Suprapubic skin (tissue), 4 donors: ENCODE data around the gene RABGAP1. TPM values are rescaled to one million over a fixed set of nuclear protein-coding genes. Genes with fewer than 3 reads are reported as not detected.

Source experiments
- DNase-seq, 2 donors: peaks; one replicate each; pipeline ENCODE4 v3.0.0-alpha.2; 2019; ENCODE audit warnings: low spot score in 2 of 2
- H3K27ac ChIP-seq: fragments of 200-600 bp; sonication (generic); one replicate; pipeline ENCODE4 v1.5.1; 2019
- H3K27me3 ChIP-seq: fragments of 200-600 bp; sonication (generic); one replicate; pipeline ENCODE4 v1.5.1; 2019
- H3K36me3 ChIP-seq: fragments of 200-600 bp; sonication (generic); one replicate; pipeline ENCODE4 v1.5.1; 2019
- H3K4me1 ChIP-seq: fragments of 200-600 bp; sonication (generic); one replicate; pipeline ENCODE4 v1.5.1; 2019
- H3K4me3 ChIP-seq: fragments of 200-600 bp; sonication (generic); one replicate; pipeline ENCODE4 v1.5.1; 2019; ENCODE audit warnings: mild to moderate bottlenecking
- H3K9me3 ChIP-seq: fragments of 200-600 bp; sonication (generic); one replicate; pipeline ENCODE4 v1.5.1; 2019
- EP300 ChIP-seq: sonication (generic); formaldehyde crosslinking; IDR thresholded peaks from one replicate; pipeline ENCODE4 v1.6.1; 2017; ENCODE audit warnings: antibody characterized with exemption
- POLR2A ChIP-seq, 2 donors: fragments of 450-650 bp; IDR thresholded peaks; one replicate each; pipeline ENCODE4 v1.6.1; 2017; ENCODE audit warnings: antibody characterized with exemption in 2 of 2, mild to moderate bottlenecking in 2 of 2, moderate library complexity in 2 of 2
- POLR2AphosphoS5 ChIP-seq, 3 donors: sonication (generic); formaldehyde crosslinking; IDR thresholded peaks; one replicate each; pipeline ENCODE4 v1.6.1; 2017; ENCODE audit warnings: antibody characterized with exemption in 3 of 3
- WGBS: methylation state at CpG from one replicate; pipeline ENCODE4 v1.1.5; 2018; 5-methylcytosine and 5-hydroxymethylcytosine counted together
- total RNA-seq, 4 donors: library from RNA; depleted of rRNA; stranded (reverse); fragments of >200 nt; gene quantifications; one replicate each; pipeline ENCODE4 v1.1.0, GENCODE V29; 2016
- TF ChIP-seq, protein P1 (sequence below), 2 donors: fragments of 200-600 bp in 1 of 2; fragments of 450-650 bp in 1 of 2; sonication (generic) in 1 of 2; IDR thresholded peaks; one replicate each; pipeline ENCODE4 v1.5.1; 2016 to 2019; ENCODE audit warnings: antibody characterized with exemption in 2 of 2, mild to moderate bottlenecking in 1 of 2, moderate library complexity in 1 of 2

RABGAP1 gene
- total RNA-seq, 4 donors from 2014 or later, result 31.4 to 115 (median 64.4) TPM

GRCh38 chr9:122955961-122956360 is 15.1 kb downstream of the RABGAP1 start:
- DNase-seq, result no peak
- no peak for TF ChIP-seq POLR2A (IDR thresholded peaks at IDR 0.05)
- no peak for TF ChIP-seq POLR2AphosphoS5 (IDR thresholded peaks at IDR 0.05)
- no peak for TF ChIP-seq EP300
- TF ChIP-seq, protein P1, sequence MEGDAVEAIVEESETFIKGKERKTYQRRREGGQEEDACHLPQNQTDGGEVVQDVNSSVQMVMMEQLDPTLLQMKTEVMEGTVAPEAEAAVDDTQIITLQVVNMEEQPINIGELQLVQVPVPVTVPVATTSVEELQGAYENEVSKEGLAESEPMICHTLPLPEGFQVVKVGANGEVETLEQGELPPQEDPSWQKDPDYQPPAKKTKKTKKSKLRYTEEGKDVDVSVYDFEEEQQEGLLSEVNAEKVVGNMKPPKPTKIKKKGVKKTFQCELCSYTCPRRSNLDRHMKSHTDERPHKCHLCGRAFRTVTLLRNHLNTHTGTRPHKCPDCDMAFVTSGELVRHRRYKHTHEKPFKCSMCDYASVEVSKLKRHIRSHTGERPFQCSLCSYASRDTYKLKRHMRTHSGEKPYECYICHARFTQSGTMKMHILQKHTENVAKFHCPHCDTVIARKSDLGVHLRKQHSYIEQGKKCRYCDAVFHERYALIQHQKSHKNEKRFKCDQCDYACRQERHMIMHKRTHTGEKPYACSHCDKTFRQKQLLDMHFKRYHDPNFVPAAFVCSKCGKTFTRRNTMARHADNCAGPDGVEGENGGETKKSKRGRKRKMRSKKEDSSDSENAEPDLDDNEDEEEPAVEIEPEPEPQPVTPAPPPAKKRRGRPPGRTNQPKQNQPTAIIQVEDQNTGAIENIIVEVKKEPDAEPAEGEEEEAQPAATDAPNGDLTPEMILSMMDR (IDR thresholded peaks at IDR 0.05), result no peak
- Histone ChIP-seq H3K4me1 (peaks cover 16% of the 10 kb centered on the region), H3K27ac (no peak overlapping the region), H3K9me3 (no peaks in the 10 kb centered on the region), H3K36me3 (peaks cover 17% of the 10 kb centered on the region), H3K27me3 (no peaks in the 10 kb centered on the region), H3K4me3 (no peak overlapping the region)

DNA sequence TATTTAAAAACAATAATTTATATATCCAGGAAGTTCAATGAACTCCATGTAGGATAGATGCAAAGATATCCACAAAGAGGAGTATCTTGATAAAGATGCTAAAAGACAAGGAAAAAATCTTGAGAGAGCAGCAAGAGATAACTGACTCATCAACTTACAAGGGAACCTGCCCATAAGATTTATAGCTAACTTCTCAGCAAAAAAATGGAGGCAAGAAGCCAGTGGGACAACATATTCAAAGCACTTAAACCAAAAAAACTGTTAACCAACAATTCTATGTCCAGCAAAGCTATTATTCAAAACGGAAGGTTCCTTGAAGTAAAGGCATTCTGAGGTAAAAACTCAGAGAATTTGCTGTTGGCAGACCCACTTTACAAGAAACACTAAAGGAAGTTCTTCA is 20.3 kb downstream of the RABGAP1 start:
- no peaks in the 10 kb centered on the region for H3K9me3 ChIP-seq
- 97% methylated on average over 1 of the region's 1 CpG for WGBS
- no peak for DNase-seq
- H3K27me3 ChIP-seq, result no peaks in the 10 kb centered on the region
- no peaks in the 10 kb centered on the region for H3K4me1 ChIP-seq
- H3K27ac ChIP-seq, result no peak overlapping the region
- H3K4me3 ChIP-seq, result no peak overlapping the region
- peaks cover 28% of the 10 kb centered on the region for H3K36me3 ChIP-seq
- TF ChIP-seq POLR2A (IDR thresholded peaks at IDR 0.05), result no peak
- TF ChIP-seq POLR2AphosphoS5 (IDR thresholded peaks at IDR 0.05), result no peak
- TF ChIP-seq, protein P1 (IDR thresholded peaks at IDR 0.05), result no peak
- no peak for TF ChIP-seq EP300

DNA sequence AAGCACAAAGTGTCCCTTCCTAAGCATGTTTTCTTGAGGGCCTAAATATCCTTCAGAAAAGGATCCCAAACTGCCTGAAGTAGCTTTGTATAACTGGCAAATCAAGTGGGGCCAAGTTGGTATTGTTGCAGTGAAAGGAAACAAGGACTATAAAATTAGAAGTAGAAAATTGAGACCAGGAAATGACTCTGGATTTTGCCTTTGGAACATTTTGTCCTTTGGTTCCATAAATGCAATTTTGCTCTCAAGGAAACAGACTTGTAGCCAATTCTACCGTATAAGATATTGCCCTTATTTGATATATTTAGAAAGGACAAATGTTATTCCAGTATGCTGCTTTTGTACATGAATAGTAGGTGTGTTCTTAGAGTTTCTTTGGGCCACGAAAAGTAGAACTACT is 34.4 kb downstream of the RABGAP1 start:
- no peak for DNase-seq
- H3K4me3 ChIP-seq, result no peak overlapping the region
- no peak for TF ChIP-seq POLR2A (IDR thresholded peaks at IDR 0.05)
- TF ChIP-seq, protein P1 (IDR thresholded peaks at IDR 0.05), result no peak
- no peak for TF ChIP-seq EP300
- TF ChIP-seq POLR2AphosphoS5 (IDR thresholded peaks at IDR 0.05), result no peak
- H3K27ac ChIP-seq, result peak overlapping the region; percentile 48
- peaks cover 24% of the 10 kb centered on the region for H3K36me3 ChIP-seq
- no peaks in the 10 kb centered on the region for H3K27me3 ChIP-seq
- 54% methylated on average over 2 of the region's 2 CpGs for WGBS
- no peaks in the 10 kb centered on the region for H3K9me3 ChIP-seq
- peaks cover 7% of the 10 kb centered on the region for H3K4me1 ChIP-seq

GRCh38 chr9:122978601-122979000 is 37.8 kb downstream of the RABGAP1 start:
- H3K27ac ChIP-seq, result no peak overlapping the region
- TF ChIP-seq POLR2AphosphoS5 (IDR thresholded peaks at IDR 0.05), result no peak
- TF ChIP-seq, protein P1 (IDR thresholded peaks at IDR 0.05), result no peak
- no peak for TF ChIP-seq POLR2A (IDR thresholded peaks at IDR 0.05)
- no peak for TF ChIP-seq EP300
- H3K27me3 ChIP-seq, result no peaks in the 10 kb centered on the region
- peaks cover 16% of the 10 kb centered on the region for H3K36me3 ChIP-seq
- no peaks in the 10 kb centered on the region for H3K9me3 ChIP-seq
- WGBS, result 92% methylated on average over 2 of the region's 2 CpGs
- no peak overlapping the region for H3K4me3 ChIP-seq
- no peak for DNase-seq
- H3K4me1 ChIP-seq, result peaks cover 7% of the 10 kb centered on the region

GRCh38 chr9:122986010-122986409 is 45.2 kb downstream of the RABGAP1 start:
- 80% methylated on average over 5 of the region's 5 CpGs for WGBS
- no peak for DNase-seq

More at GRCh38 chr9:122986010-122986409, 45.2 kb downstream of the RABGAP1 start:
- no peaks in the 10 kb centered on the region for H3K27me3 ChIP-seq
- no peaks in the 10 kb centered on the region for H3K4me1 ChIP-seq
- no peak overlapping the region for H3K27ac ChIP-seq
- TF ChIP-seq EP300 (no peak), POLR2AphosphoS5 (IDR thresholded peaks at IDR 0.05) (no peak), POLR2A (IDR thresholded peaks at IDR 0.05) (no peak)
- TF ChIP-seq, protein P1 (IDR thresholded peaks at IDR 0.05), result no peak
- H3K4me3 ChIP-seq, result no peak overlapping the region
- H3K9me3 ChIP-seq, result no peaks in the 10 kb centered on the region
- H3K36me3 ChIP-seq, result peaks cover 40% of the 10 kb centered on the region
